ENCODE results near the gene FN1.

Gene FN1

GRCh38 chr2:215435870-215436704 lies at the start of gene FN1:
Gene FN1 (minus strand): TSS chr2:215436068. CDS start chr2:215435802, 266 bp downstream.
- Histone ChIP-seq H3K27ac (peak within 1 kb of the TSS; percentile 51 to 94 (median 71); a peak in 21 of 22 replicates), H4K20me1 (peaks cover 0 to 33% (median 0%) of the 10 kb centered on the region in 11 experiments; a peak in 2 of 22 replicates)

GRCh38 chr2:215485032-215485431 lies 49.2 kb upstream of the FN1 start:
- no peak for TF ChIP-seq Cebpa-rat (IDR thresholded peaks at IDR 0.05)
- H3K36me3 ChIP-seq = no peaks in the 10 kb centered on the region
- no peaks in the 10 kb centered on the region for H3K27me3 ChIP-seq
- no peak overlapping the region for H3K9ac ChIP-seq
- H3K4me1 ChIP-seq = peaks cover 0 to 15% (median 0%) of the 10 kb centered on the region in 10 experiments; a peak in 4 of 20 replicates
- H3K9me3 ChIP-seq (replicated peaks in 1 of 11) = 0 out of 22 replicates have a peak, but pooled peaks cover 0 to 4% (median 0%) of the 10 kb centered on the region in 11 experiments
- H3K4me3 ChIP-seq = no peak overlapping the region
- no peaks in the 10 kb centered on the region for H4K20me1 ChIP-seq
- H3K27ac ChIP-seq = no peak overlapping the region
- no peak overlapping the region for H3K4me2 ChIP-seq

More at GRCh38 chr2:215435870-215436704, at the start of gene FN1:
- peak in 7 of 11 experiments; percentile 28 to 74 (median 48); a peak in 9 of 22 replicates for TF ChIP-seq Cebpa-rat (IDR thresholded peaks at IDR 0.05)
- Histone ChIP-seq H3K36me3 (peaks cover 0 to 36% (median 0%) of the 10 kb centered on the region in 11 experiments; a peak in 8 of 22 replicates), H3K4me1 (peaks cover 8 to 80% (median 15%) of the 10 kb centered on the region in 10 experiments; a peak in 17 of 20 replicates), H3K9ac (peak within 1 kb of the TSS; percentile 70 to 90 (median 77)), H3K4me2 (peak within 1 kb of the TSS; percentile 77 to 96 (median 91)), H3K9me3 (replicated peaks in 1 of 11) (peaks cover 0 to 6% (median 0%) of the 10 kb centered on the region in 11 experiments; a peak in 1 of 22 replicates), H3K4me3 (peak within 1 kb of the TSS; percentile 68 to 82 (median 72)), H3K27me3 (peaks cover 15 to 59% (median 54%) of the 10 kb centered on the region in 11 experiments)

- Histone ChIP-seq H3K36me3 (no peaks in the 10 kb centered on the region), H3K27ac (no peak overlapping the region)
- no peak for TF ChIP-seq Cebpa-rat (IDR thresholded peaks at IDR 0.05)
These were observed 48.7 kb upstream of the FN1 start for GRCh38 chr2:215484570-215484969.

GRCh38 chr2:215483431-215483830 lies 47.6 kb upstream of the FN1 start:
- Histone ChIP-seq H3K4me3 (no peak overlapping the region), H3K27ac (no peak overlapping the region), H3K27me3 (no peaks in the 10 kb centered on the region), H3K36me3 (no peaks in the 10 kb centered on the region), H3K9ac (no peak overlapping the region), H3K4me1 (peaks cover 0 to 15% (median 0%) of the 10 kb centered on the region in 10 experiments; a peak in 4 of 20 replicates), H3K4me2 (no peak overlapping the region), H4K20me1 (no peaks in the 10 kb centered on the region), H3K9me3 (replicated peaks in 1 of 11) (0 out of 22 replicates have a peak, but pooled peaks cover 0 to 2% (median 0%) of the 10 kb centered on the region in 11 experiments)
- no peak for TF ChIP-seq Cebpa-rat (IDR thresholded peaks at IDR 0.05)

More at GRCh38 chr2:215484570-215484969, 48.7 kb upstream of the FN1 start:
- no peak overlapping the region for H3K9ac ChIP-seq
- H3K4me3 ChIP-seq = no peak overlapping the region
- H3K4me2 ChIP-seq = no peak overlapping the region
- H3K4me1 ChIP-seq = peaks cover 0 to 15% (median 0%) of the 10 kb centered on the region in 10 experiments; a peak in 4 of 20 replicates
- H3K27me3 ChIP-seq = no peaks in the 10 kb centered on the region
- 0 out of 22 replicates have a peak, but pooled peaks cover 0 to 4% (median 0%) of the 10 kb centered on the region in 11 experiments for H3K9me3 ChIP-seq (replicated peaks in 1 of 11)
- no peaks in the 10 kb centered on the region for H4K20me1 ChIP-seq

GRCh38 chr2:215479536-215480240 lies 43.8 kb upstream of the FN1 start:
- H3K4me1 ChIP-seq = no peaks in the 10 kb centered on the region
- H3K9ac ChIP-seq = no peak overlapping the region
- no peaks in the 10 kb centered on the region for H3K27me3 ChIP-seq
- no peaks in the 10 kb centered on the region for H3K36me3 ChIP-seq
- no peaks in the 10 kb centered on the region for H3K9me3 ChIP-seq (replicated peaks in 1 of 11)
- no peak overlapping the region for H3K4me3 ChIP-seq
- TF ChIP-seq Cebpa-rat (IDR thresholded peaks at IDR 0.05) = no peak
- no peak overlapping the region for H3K4me2 ChIP-seq
- H4K20me1 ChIP-seq = no peaks in the 10 kb centered on the region
- no peak overlapping the region for H3K27ac ChIP-seq

GRCh38 chr2:215479121-215479520 lies 43.3 kb upstream of the FN1 start:
- Histone ChIP-seq H3K4me1 (no peaks in the 10 kb centered on the region), H4K20me1 (no peaks in the 10 kb centered on the region), H3K4me2 (no peak overlapping the region), H3K4me3 (no peak overlapping the region), H3K9me3 (replicated peaks in 1 of 11) (no peaks in the 10 kb centered on the region), H3K36me3 (no peaks in the 10 kb centered on the region), H3K27ac (no peak overlapping the region), H3K27me3 (no peaks in the 10 kb centered on the region), H3K9ac (no peak overlapping the region)
- no peak for TF ChIP-seq Cebpa-rat (IDR thresholded peaks at IDR 0.05)

- TF ChIP-seq Cebpa-rat (IDR thresholded peaks at IDR 0.05) = no peak
- Histone ChIP-seq H3K4me3 (no peak overlapping the region), H3K27ac (no peak overlapping the region), H3K36me3 (no peaks in the 10 kb centered on the region), H4K20me1 (no peaks in the 10 kb centered on the region), H3K4me2 (no peak overlapping the region), H3K9me3 (replicated peaks in 1 of 11) (peaks cover 0 to 10% (median 0%) of the 10 kb centered on the region in 11 experiments; a peak in 2 of 22 replicates), H3K4me1 (no peaks in the 10 kb centered on the region), H3K27me3 (no peaks in the 10 kb centered on the region), H3K9ac (no peak overlapping the region)
These were observed 40.6 kb upstream of the FN1 start for GRCh38 chr2:215476424-215476823.

- Histone ChIP-seq H3K9ac (no peak overlapping the region), H3K27ac (no peak overlapping the region), H3K27me3 (no peaks in the 10 kb centered on the region), H4K20me1 (no peaks in the 10 kb centered on the region), H3K9me3 (replicated peaks in 1 of 11) (no peaks in the 10 kb centered on the region), H3K4me2 (no peak overlapping the region), H3K4me1 (peaks cover 0 to 6% (median 0%) of the 10 kb centered on the region in 10 experiments; a peak in 2 of 20 replicates), H3K36me3 (no peaks in the 10 kb centered on the region), H3K4me3 (no peak overlapping the region)
- TF ChIP-seq Cebpa-rat (IDR thresholded peaks at IDR 0.05) = no peak
These were observed 30.4 kb upstream of the FN1 start for GRCh38 chr2:215466097-215466909.
